ENCODE results near the gene FBXL4. TPM values are rescaled to one million over a fixed set of nuclear protein-coding genes. Genes with fewer than 3 reads are reported as not detected.
A peak's percentile ranks its signal among the peaks of the same experiment; 100 is the strongest.

FBXL4 gene
- total RNA-seq, 1 donor from 2014 or later: 25.2 TPM

- DNase-seq (ENCODE audit: low spot score): no peak
These were observed 67.3 kb downstream of the FBXL4 start for GRCh38 chr6:98880486-98880885.

DNA sequence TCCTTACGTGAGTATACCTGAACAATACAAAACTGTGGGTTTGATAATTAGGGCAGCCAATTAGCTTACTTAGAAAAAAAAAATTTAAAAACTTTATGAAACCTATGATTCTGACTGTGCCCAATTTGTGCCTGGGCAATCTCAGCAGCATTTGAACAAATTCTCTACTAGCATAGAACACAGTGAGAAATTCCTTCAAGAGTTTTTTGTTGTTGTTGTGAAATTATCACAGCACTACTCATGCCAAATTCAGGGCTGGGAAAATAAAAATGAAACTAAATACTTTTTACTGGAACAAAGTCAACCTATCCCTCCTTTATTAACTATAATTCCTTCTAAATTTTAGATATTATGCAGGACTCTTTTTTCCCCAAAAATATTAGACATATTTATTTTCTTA, 70.5 kb downstream of the FBXL4 start:
- DNase-seq (ENCODE audit: low spot score): no peak

DNA sequence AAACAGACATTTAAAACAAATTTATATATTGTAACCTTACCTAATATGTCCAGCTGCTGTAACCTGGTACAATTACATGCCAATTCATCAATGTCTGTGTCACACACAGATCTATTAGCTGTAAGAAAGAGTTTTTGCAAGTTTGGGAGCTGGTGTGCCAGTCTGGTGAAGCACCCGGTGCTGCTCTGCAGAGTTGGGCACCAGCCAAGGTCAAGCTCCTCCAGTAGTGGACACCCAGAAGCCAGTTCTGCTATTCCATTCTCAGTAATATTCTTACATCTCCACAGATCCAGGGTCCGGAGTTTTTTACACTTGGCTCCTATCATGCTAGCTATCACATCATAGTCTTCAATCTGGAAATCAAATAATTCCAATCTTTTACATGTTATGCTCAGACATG, 72.4 kb downstream of the FBXL4 start:
- DNase-seq (ENCODE audit: low spot score): no peak

- no peak for DNase-seq (ENCODE audit: low spot score)
These were observed 75.9 kb downstream of the FBXL4 start for GRCh38 chr6:98871821-98872220.

DNA sequence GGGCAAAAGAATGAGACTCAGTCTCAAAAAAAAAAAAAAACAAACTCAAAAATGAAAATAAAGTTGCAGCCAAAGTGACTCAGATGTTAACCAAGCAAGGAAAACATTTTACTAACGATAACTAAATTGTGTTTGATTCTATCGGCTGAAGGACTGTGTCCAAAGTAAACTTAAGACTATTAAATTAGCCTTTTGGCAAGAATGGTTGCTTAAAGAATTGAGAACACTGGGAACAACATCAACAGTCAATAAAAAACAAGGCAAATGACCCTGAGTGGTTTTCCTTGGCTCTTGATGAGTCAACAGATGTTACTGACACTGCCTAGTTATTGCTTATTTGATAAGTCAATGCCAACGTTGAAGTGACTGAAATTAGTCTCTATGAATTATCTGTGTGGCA, 76.7 kb downstream of the FBXL4 start:
- no peak for DNase-seq (ENCODE audit: low spot score)

GRCh38 chr6:98864497-98864896, 83.2 kb downstream of the FBXL4 start:
- DNase-seq (ENCODE audit: low spot score): no peak

- no peak for DNase-seq (ENCODE audit: low spot score)
These were observed 99.1 kb downstream of the FBXL4 start for GRCh38 chr6:98848539-98849242.

DNA sequence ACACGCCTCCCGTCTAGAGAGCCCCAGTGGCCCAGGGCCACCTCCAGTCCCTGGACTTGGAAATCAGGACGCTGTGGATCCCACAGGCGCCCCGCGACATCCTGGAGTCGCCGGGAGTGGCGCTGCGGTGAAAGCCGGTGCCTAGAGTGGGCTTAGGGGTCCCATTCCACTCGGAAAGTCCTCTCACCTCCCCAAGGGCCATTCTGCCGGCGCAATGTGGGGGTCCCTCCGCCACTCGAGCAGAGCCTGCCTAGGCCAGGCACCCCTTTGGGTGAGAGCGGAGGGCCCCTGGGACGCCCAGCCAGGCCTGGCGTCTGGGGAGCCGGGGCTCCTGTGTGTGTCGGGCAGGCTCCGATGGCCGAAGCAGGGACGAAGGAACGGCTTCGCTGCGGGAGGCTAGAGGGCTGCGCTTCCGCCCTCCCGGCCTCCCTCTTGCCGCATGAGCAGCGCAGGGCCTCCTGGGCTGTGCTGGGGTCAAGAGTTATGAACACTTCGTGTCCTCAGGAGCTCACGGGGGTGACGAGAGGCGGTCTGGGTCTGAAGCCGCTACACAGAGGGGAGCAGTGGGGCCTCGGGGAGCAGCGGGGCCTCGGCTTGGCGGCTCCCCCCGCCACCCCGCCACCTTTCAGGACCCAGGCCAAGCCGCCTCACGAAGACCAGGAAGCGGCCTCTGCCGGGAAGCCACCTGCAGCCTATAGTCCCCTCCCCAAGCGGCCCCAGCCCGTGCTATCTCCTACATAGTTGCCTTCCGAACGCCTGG, 99.8 kb downstream of the FBXL4 start:
- DNase-seq (ENCODE audit: low spot score): no peak

DNA sequence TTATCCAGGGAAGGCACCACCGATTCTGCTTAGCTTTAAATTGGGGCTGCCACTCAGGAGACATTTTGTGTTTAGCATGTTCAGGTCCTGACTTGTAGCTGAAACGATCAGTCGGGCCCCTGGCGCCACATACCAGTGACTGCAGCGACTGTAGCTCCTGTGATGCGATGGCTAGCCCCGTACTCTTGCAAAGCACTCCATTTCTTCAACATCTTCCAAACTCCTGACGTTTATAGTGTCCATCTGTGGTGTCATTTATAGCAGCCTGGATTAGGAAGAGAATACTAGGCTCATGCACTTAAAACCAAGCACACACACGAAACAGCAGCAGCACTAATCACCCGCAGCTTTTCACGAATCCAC, 100.3 kb downstream of the FBXL4 start:
- no peak for DNase-seq (ENCODE audit: low spot score)

DNA sequence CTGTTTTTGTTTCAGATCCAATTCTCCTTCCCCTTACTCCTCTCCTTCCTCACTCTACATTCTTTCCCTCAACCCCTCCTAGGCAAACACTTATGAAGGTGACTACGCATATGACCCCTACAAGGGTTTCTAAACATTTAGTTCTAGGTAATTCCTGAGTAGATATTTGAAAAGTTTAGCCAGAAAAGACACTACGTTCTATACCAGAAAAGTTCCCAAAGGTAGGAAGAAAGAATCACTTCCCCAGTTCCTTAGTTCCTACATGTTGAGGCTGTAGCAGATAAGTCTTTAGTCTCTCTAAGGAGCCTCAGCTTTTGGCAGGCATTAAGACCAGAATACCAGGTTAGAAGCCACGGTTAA, 101.7 kb downstream of the FBXL4 start:
- no peak for DNase-seq (ENCODE audit: low spot score)

DNA sequence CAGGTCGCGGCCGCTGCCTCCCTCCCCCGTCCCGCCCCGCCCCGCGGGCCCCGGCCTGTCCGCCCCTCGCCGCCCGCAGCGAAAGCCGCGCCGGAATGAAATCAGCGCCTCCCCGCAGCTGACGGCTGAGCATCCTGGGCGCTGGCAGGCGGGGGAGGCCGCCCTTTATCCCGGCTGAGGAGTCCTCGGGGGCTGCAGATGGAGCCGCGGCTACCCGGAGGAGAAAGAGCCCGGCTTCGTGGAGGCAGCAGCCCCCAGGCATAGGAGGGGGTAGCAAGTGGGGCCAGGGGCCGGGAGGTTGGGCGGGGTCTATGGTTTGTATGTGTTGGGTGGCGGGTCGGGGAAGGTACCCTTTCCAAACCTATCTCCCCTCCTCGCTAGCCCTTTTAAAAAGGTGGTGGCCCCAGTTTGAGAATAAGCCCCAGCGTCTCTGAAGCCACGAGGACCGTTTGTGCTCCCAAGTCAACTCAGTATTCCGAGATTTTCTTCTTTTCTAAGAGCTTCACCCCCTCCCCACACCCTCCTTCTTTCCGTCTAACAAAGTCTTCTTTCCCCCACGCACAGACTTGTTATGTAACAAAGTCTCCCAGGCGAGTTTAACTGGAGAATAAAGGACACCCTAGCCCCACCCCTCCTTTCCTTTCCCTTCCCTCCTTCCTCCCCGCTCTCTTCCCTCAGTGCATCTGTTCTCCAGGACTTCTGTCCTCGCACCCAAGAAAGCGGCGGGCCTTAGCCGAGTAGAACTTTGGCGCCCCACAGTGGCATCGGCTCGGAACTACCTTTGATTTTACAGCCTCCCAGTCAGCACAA, 102.3 kb downstream of the FBXL4 start:
- peak; percentile 66 for DNase-seq (ENCODE audit: low spot score)

DNA sequence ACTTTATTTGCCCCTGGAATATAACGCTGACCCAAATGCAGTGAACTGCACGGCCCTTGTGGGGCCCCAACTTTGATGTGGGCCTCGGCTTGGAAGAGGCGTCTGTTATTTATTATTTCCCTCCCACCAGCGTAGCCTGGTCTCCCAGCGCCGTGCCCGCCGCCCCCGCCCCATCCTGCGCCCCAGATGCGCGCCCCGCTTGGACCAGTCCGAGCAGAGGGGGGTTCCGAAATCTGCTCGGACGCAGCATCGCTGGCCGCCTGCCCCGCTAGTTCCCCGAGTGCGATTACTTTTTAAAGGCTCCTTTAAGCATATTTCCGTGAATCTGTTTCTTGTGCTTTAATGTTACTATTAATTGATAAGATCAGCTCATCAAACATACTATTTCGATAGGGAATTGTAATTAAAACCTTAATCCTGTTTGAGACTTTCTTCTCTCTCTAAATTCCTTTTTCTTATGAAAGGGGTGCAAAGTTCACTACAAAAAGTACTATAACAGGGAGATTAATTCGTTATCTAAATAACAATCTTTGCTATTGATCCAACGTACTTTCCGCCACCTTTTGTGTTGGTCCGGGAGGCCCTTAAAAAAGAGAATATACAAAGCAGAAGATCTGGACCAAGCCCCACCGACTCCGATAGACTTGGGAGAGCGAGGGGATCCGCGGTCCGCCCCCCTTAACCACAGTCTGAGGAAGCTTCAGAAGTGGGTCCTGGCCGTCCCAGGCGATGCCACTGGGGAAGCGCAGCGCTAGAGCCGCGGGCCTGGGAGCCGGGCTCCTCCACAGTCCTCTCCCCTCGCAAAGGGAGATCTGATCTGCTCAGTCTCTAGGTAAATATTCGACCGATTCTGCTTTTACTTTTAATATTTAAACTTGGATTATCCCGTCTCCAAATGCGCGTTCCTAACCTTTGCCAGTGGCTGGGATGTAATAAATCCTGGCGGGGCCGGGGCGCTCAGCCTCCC, 103.2 kb downstream of the FBXL4 start:
- no peak for DNase-seq (ENCODE audit: low spot score)

DNA sequence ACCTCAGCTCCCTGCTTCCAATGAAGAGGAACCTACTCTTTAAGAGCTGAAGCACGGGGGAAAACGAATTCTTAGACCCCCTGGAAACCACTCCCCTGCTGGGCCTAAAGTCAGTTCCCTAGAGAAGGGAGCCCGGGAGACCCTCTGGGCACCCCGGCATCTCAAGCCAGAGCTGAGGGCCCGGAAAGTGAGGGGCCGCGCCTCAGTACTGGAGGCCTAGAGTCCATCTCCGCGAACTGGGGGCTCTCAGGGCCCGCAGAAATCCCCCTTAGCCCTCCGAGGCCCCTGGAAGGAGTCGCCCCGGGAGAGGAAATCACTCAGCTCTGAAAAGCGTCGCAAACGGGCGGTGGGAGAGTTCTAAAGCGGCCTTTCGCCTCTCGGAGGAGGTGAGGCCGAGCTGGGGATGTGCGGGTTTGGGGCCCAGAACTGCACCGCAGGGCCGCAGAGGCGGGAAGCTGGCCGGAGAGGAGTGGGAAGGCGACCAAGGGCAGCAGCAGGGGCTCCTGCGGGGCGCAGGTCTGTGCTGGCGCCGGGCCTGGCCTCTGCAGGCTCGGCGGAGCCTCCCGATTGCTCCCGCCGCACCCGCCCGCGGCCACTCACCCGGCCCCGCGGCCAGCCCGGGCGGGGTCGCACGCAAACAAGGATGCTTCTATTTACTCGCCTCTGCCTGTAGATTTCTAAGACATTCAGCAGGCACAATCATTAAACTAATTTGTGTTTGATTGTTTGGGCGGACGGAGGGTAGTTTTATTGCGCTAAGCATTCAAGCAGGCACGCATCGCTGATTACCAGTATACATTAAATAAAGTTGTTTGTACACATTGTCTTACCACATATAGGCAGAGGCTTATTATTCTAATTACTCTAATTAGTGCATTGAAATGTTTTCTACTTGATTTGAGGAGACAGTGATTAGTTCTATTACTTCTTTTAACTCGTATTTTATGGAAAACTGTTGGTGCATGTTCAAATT, 104.2 kb downstream of the FBXL4 start:
- no peak for DNase-seq (ENCODE audit: low spot score)

- DNase-seq (ENCODE audit: low spot score): no peak
These were observed 105.2 kb downstream of the FBXL4 start for GRCh38 chr6:98842342-98843180.

DNA sequence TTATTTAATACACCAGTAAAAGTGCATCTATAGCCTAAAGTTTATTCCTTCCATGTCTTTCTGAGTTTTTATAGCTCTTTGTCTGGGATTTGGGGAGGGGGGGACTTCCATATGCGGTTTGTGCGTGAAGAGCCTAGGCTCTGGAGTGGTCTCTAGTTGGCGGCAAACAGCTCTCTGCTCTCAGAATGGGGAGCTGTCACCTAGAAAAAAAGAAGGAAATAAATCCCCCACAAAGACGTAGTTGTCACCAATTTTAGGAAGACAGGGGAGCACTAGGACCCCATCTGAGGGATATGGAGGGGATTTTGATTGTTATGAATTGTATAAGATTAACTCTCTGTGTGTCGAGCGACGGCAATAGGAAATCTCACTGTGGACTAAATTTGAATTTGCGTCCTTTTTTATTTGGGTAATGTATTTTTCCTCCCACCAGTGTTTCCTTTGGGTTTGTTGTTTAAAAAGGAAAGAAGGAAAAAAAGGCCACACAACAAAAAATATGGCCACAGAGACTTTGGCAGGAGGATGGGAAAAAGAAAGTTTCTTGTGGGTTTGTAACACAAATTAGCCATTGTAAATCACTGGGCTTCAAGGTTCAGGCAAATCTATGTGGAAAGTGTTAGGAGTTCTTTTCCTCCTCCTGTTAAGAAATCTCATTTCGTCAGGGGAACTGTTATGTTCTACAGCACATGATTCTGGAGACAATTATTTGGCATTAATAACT, 106.0 kb downstream of the FBXL4 start:
- DNase-seq (ENCODE audit: low spot score): no peak

DNA sequence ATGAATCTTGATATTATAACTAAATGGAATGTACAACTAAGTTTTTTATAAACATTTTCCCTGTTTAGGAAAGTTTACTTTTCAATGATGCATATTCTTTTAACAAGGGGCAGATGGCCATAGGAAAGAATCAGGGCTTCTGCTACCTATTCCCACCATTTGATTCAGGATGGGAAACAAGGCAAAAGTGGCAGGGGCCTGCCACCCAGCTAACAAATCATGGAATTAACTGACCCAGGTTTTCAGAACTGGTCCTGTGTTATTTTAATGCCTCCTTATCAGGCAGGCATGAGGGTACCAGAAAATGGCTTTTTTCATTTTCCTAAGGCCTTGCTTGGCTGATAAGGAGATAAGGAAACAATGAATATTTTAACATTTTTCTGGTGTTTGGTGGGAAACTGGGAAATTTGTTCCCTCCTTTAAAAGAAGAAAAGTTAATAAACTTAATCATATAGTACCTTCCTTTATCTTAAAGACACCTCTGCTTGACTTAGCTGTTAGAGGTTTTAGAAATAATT, 106.7 kb downstream of the FBXL4 start:
- no peak for DNase-seq (ENCODE audit: low spot score)

DNA sequence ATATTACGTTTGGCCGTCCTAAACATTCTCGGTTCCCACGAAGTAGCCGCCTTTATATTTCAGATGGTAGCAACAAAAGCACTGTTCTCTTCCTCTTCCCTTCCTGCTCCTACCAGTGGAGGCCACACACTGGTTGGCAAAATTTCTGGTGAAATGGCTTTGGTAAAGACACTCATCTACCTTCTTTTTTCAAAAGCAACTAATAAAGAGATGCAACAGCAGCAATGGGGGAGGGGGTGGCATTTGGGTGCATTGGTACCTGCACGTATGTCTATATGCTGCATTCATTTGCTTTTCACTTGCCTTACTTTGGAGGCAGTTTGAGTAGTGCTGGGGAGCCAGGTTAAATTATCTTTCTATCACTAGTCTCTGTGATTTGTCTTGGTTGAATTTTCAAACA, 107.4 kb downstream of the FBXL4 start:
- DNase-seq (ENCODE audit: low spot score): no peak

- no peak for DNase-seq (ENCODE audit: low spot score)
These were observed 107.9 kb downstream of the FBXL4 start for GRCh38 chr6:98839781-98840361.
